Measurements from ENCODE around the gene GBF1.
"Not testable (repeated sequence)": the region's sequence is repeated elsewhere in the genome, so short reads cannot be mapped to it uniquely, and the experiment has no call there.

The GBF1 gene

DNA sequence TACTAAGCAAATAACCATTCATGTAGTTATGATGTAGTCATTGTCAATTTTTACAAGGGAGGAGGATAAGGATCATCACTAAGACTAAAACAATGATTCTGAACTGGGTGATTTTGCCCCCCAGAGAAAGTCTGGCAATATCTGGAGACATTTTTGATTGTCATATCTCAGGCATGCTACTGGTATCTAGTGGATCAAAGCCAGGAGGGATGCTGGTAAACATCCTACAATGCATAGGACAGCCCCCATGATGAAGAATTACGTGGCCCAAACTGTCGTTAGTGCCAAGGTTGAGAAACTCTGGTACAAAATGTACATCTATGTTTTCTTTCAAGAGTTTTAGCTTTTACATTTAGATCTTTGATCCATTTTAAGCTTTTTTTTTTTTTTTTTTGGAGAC lies 57.3 kb downstream of the GBF1 start:
- no peak for DNase-seq (ENCODE audit: low read depth in 1 of 2, low spot score in 1 of 2)

DNA sequence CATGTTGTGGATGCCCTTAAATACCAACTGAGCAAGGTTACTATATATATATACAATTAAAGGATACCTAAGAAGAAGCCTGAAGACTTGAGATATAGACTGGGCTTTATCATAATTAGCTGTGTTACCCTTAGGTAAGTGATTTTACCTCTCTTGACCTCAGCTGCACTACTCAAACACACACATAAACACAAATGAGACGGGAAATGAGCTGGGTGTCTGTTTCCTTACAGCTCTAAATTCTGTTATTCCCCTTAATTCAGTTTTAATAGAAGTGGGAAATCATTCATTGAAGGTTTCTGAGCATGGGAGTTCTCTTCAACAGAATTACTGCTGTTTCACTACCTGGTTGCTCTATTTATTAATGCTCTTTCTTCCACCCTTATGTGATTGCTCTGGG lies 60.7 kb downstream of the GBF1 start:
- no peak for DNase-seq (ENCODE audit: low read depth in 1 of 2, low spot score in 1 of 2)

DNA sequence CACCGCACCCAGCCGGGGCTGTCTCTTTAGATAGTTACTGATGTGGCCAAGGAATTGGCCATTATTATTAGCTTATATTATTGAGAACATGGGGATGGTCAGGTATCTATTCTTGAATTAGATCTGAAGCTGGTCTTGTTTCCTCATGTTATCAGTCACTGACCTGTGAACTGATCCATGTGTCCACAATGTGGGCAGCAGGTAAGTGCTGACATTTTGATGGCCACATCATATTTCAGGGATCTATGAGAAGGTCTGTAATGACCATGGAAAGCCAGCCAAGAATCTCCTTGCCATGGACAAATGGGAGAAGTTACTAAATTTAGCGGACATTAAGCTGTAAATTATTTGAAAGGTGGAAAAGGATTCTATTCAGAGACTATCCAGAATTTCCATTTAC lies 61.4 kb downstream of the GBF1 start:
- DNase-seq (ENCODE audit: low read depth in 1 of 2, low spot score in 1 of 2): no peak

DNA sequence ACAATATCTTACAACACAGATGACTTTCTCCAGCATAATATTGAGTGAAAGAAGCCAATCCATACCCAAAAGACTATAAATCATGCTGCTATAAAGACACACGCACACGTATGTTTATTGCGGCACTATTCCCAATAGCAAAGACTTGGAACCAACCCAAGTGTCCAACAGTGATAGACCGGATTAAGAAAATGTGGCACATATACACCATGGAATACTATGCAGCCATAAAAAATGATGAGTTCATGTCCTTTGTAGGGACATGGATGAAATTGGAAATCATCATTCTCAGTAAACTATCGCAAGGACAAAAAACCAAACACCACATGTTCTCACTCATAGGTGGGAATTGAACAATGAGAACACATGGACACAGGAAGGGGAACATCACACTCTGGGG lies 63.0 kb downstream of the GBF1 start:
- DNase-seq (ENCODE audit: low read depth in 1 of 2, low spot score in 1 of 2): not testable (repeated sequence)

DNA sequence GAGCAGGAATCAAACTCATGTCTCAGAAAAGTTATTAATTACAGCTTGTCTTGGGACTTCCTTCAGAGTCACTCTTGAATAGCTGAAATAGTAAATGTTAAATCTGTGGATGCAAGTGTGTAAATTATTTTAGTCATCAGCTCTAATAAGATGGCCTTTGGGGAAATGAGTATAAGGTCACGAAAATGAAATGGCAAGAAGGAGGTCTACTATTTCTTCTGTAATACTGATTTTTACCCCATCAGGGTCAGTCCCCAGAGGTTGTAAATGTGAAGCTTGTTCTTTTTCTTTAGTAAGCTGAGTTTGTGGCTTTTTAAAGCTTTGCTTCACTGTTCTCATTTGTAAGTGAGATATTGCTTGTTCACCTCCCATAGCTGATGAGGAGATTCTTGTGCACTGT lies 63.9 kb downstream of the GBF1 start:
- DNase-seq (ENCODE audit: low read depth in 1 of 2, low spot score in 1 of 2): no peak

DNA sequence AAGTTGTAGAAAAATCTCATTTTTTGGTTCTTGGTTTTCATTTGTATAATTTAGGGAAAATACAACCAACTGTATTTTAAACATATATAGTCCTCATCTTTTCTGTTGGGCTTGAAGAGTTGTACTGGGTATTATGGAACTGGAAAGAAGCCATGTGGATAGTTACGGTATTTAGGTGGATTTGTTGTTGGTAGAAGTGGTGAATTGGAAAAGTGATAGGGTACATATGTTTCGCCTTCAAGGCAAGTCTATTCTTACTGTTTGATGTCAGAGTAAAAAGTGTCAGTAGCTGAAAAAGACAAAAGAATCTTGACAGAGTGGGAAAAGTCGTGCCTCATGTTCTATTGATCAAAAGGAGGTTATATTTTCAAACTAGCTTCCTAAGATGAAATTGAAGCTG lies 64.6 kb downstream of the GBF1 start:
- DNase-seq (ENCODE audit: low read depth in 1 of 2, low spot score in 1 of 2): no peak

DNA sequence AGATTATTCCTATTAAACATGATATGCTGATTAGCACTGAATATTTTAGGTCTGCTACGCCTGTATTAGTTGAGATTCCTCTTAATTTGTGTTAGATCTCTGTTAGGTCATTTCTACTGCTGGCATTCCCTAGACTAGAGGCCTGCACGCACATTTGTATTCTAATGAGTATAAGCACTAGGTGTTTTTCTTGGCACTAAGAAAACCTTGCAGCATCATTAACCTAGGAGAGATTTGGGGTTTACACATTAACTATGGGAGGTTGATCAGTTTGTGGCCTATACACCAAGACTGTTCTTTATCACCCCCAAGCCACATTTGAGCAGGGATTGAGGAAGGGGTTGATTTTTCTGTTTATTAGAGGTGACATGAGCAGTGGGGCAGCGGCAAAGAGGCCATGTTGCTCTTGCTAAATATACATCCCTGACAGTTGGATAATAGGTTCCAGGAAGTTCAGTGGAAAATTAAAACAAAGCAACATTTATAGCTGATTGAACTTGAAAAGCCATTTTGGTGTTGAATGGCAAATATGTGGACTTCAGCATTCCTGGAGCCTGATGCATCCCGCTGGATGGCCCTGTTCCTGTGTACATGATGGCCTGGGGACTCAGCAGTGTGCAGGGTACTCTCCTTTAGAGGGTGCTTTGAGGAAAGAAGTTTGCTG lies 65.2 kb downstream of the GBF1 start:
- no peak for DNase-seq (ENCODE audit: low read depth in 1 of 2, low spot score in 1 of 2)

DNA sequence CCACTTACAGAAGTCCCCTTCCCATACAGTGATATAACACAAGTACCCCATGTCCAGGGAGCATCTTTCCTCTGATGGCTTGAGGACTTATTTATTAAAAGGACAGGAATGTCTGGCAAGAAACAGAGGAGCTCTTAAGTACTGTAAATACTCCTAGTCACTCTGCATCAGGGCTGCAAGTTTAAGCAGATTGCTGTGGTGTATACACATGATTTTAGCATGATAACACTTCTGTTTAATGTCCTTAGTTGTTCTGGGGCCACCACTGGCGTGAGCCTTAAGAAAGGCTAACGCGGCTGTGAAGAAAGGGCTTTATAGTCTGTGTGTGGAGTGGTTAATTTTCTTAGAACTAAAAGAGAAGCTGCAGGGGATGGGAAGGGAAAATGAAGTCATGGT lies 65.7 kb downstream of the GBF1 start:
- DNase-seq (ENCODE audit: low read depth in 1 of 2, low spot score in 1 of 2): no peak

DNA sequence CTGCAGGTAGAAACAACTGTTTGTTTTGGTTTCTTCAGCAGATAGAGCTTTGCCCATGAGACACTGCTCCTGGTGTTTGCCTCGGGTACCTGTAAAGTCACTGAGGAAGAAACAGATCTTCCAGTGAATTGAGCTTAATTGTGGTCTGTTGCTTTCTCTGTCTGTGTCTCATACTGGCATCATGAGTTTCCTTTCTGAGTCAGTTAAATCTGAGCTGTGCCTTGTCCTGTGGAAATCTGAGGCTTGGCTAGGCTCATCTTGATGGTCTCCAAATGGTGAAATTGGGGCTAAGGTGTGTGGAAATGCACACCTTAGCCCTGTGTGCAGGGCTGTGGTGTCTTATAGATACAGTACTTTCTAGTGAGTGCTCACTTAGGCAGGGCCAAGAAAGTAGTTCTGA lies 67.4 kb downstream of the GBF1 start:
- no peak for DNase-seq (ENCODE audit: low read depth in 1 of 2, low spot score in 1 of 2)

DNA sequence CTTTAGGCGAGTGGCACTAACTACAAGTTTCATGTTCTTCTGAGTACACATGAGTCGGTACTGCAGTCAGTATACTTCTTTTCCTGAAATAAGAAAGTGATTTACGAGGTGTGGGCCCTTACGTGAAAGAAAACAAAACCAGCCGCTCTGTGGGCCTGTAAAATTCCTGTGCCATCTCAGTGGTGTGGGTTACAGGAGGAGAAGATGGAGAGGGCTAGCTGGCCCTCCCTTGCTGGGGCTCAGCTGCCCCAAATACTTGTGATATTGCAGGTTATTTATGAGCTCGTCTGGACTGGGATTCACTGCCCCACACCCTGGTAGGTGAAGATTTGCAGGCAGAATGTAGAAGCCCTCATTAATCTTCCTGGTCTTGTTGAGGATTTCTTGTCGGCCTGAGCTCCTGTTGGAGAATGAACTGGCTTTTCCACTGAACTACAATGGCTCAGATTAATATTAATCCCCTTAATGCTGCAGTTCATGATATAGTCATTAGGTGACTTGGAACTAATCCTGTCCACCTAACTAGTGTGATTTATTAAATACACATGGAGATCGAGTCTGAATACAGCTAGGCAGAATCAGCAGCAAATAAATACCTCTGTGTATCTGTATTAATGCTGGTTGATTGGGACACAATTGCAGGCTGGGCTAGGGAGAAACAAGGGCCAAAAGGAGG lies 68.0 kb downstream of the GBF1 start:
- no peak for DNase-seq (ENCODE audit: low read depth in 1 of 2, low spot score in 1 of 2)

DNA sequence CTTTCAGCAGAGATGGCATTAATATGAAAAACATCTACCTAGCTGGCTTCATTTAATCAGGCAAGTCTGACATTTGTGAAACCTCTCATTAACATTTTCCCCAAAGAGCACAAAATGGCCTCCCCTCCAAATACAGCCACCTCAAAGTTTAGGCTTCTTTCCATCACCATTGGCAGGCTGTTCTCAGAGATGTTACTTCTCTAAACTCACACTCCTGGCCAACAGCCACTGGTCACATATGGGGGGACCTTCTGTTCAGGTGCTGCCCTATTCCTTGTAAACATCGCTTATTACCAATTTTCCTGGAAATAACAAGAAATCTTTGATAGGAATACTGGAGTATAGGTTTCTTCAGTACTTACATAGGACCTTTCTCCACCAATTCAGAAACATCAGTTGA lies 69.5 kb downstream of the GBF1 start:
- no peak for DNase-seq (ENCODE audit: low read depth in 1 of 2, low spot score in 1 of 2)

DNA sequence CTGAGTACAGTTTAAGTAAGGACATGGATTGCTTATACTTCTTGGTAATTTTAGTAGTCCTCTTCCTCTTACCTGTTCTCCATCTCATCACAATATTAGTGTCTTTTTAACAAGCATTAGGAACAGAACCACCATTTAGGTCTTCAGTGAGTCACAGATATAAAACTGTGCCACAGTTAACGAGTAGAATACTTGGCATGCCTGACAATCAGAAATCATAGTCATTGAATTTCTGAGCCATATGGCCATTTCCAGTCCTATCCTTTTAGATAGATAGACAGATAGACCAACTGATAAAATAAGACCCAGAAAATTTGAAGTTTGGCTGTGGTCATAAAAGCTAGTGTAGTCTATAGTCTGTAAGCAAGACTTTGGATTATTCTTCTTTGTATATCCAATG lies 71.1 kb downstream of the GBF1 start:
- DNase-seq (ENCODE audit: low read depth in 1 of 2, low spot score in 1 of 2): no peak

DNA sequence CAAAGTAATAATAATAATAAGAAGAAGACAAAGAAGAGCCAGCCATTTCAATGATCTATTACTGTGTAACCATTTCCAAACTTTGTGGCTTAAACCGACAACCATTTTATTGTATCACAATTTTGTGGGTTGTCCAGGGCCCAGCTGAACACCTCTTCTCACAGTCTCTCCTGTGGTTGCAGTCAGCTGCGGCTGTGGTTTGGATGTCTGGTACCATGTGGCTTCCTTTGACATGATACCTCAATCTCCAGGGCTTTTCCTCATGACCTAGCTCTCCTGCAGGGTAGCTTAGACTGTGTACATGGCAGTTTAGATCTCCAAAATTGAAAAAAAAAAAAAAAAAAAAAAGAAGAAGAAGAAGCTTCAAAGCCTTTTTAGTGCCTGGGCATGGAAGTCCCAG lies 77.6 kb downstream of the GBF1 start:
- DNase-seq (ENCODE audit: low read depth in 1 of 2, low spot score in 1 of 2): no peak

DNA sequence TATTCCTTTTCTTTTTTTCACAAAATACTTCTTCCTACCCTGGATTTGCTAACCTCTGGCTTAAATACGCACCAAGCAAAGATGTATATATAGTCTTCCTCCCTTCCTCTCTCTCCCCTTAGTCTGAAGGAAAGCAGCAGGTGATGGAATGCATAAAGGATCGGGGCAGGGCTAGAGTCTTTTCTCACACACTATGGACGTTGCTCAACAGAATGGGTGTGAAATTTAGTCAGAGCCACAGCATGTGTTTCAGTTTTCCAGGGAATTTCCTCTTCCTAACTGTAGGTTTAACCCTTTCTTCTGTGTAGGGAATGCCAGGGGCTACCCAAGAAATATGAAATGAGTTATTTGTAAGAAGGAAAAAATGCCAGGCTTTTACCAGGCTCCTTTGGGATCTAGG lies 78.7 kb downstream of the GBF1 start:
- no peak for DNase-seq (ENCODE audit: low read depth in 1 of 2, low spot score in 1 of 2)

DNA sequence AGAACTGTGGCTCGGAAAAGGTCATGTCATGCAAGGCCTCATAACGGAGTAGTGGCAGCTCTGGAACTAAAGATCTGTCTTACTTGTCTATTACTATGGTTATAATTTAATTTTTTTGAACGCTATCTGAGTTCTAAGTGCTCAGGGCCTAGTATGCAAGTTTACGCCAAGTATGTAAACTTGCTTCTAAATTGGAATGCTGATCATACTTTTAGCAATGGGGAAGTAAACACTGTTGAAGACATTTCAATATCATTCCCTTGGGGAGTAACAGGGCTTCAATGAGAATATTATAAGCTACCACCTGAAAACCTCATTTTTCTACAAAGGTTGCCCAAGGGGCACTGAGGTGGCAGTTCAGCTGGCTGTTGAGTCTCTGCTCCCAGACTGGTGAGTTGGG lies 80.7 kb downstream of the GBF1 start:
- no peak for DNase-seq (ENCODE audit: low read depth in 1 of 2, low spot score in 1 of 2)

DNA sequence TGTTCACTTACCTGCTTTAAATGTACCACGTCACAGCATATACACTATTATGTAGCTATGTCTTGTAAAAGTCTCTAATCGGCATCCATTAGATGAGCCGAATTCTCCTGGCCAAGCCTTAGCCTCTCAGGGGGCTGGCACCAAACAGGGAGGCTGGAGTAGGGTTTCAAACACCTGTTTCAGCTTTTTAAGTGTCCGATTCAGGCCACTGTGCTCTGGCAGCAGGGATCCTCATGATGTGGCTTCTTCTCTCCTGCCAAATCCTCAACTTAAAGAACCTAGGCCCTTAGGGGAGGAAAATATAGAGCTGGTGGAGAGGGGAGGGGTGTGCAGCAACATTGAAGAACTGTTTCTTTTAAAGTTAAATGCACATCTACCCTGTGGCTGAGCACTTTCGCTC lies 81.7 kb downstream of the GBF1 start:
- DNase-seq (ENCODE audit: low read depth in 1 of 2, low spot score in 1 of 2): no peak

DNA sequence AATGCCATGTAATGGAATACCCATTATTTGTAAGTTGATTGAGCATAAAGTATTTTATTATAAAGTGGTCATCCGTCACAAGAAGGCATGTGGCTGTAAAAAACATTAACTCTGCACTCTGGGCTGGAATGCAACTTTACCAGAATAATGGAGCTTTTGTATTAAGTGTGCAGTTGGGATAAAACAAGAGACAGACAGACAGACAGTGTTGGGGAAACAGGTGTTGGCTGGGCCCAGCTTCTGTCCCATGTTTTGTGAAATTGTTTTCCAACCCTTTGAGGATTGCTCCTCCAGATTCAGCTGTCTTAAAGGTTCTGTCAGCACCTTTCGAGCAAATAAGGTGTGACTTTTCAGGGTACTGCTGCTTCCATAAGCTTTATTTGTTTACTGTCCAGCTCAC lies 82.3 kb downstream of the GBF1 start:
- DNase-seq (ENCODE audit: low read depth in 1 of 2, low spot score in 1 of 2): no peak

DNA sequence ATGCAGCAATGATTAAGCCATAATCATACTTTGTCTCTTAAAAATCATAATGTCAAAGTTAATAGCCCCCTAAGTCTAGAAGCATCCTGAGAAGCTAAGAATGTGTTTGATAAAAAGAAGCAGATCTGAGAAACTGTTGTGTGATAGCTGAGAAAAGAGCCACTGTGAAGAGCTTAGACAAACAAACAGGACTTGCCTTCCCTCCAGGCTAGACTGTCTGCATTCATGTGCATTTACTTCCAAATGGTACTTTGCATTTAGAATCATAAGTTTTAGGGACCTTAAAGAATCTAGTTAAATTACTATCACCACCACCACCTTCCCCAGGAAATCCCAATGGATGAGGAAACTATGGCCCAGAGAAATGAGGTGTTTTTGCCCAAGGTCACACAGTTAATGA lies 87.4 kb downstream of the GBF1 start:
- no peak for DNase-seq (ENCODE audit: low read depth in 1 of 2, low spot score in 1 of 2)

DNA sequence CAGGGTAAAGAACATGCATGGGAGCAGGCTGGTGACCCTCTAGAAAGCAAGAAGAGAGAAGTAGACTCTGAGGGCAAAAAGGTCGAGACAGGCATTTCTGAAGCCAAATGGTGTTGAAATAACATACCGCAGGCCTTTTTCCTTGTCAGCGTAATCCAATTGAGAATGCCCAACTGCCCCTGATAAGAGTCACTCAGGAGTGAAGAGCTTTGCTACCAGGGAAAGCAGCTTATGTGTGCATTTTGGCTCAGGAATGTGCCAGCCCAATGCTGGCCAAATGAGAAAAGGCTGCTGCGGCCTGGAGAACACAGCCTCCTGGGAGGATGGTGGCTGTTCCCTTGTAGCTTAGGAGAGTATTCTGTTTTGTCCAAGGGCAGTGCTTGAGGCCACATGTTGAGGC lies 88.8 kb downstream of the GBF1 start:
- DNase-seq (ENCODE audit: low read depth in 1 of 2, low spot score in 1 of 2): no peak

DNA sequence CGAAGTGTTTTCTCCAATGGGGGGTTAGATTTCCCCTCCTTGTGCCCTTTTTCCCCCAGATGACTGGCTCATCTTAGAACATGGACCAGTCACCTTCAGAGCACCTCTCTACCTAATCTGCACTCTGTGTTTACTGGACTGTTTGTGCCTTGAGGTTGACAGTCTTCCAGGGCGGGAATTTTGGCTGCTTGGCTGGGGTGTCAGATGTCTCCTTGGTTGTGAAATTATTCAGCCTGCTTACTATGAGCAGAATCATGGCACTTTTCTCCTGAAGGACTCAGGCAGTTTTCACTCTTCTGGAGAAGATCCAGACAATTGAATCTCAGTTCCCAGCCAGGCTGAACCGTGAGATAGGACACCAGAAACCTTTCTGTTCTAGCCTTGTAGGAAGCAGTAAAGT lies 89.9 kb downstream of the GBF1 start:
- no peak for DNase-seq (ENCODE audit: low read depth in 1 of 2, low spot score in 1 of 2)

DNA sequence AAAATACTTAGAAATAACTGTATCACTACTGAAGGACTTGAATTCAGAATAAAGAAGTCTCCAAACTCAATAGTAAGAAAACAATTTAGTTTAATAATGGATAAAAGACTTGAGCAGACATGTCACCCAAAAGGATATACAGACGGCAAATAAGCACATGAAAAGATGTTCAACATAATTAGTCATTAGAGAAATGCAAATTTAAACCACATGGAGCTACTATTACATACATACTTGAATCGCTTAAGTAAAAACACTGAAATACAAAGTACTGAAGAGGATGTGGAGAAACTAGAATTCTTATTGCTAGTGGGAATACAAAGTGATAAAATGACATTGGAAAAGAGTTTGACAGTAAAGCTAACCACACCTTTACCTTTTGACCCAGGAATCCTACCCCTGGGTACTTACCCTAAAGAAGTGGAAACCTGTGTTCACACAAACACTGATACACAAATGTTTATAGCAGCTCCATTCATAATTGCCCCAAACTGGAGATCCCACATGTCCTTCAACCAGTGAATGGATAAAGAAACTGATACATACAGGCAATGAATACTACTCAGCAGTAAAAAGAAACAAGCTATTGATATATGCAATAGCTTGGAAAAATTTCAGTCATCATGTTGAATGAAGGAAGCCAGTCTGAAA lies 95.8 kb downstream of the GBF1 start:
- DNase-seq (ENCODE audit: low read depth in 1 of 2, low spot score in 1 of 2): no peak

DNA sequence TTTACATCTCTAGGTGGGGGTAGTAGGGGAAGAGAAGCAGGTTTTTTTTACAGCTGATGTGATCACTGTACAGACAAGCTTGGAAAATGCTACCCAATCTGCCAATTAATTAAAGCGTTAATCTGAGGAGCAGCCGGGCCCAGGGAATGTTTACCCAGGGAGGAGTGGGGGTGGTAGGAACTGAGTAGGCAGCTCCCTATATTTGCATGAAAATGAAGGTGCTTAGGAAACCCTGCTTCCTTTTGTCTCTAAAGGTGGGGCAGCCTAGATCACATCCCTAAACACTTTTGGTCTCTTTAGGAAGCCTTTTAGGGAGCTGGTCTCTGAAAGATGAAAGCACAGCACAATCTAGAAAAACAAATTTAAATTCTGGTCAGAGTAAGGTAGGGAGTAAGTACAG lies 97.1 kb downstream of the GBF1 start:
- no peak for DNase-seq (ENCODE audit: low read depth in 1 of 2, low spot score in 1 of 2)

DNA sequence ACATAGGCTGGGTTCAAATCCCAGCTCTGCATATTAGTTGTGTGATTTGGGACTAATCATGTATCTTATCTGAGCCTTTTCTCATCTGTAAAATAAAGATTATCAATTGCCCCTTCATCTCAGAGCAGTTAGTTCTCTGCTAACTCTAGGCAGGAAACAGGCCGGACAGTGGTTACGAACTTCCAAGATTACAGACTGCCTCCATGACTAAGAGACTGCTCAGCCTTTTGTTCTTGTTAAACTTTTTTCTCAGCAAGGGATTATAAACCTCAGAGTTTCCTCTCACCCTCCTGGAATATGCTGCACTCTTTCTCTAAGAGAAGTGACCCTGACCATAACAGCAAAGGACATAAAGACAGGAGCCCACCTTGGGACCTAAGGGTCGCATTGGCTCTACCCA lies 97.6 kb downstream of the GBF1 start:
- DNase-seq (ENCODE audit: low read depth in 1 of 2, low spot score in 1 of 2): no peak
